Smooth muscle cell (in vitro differentiated cells): ENCODE results near the gene TRIM38. TPM values are rescaled to one million over a fixed set of nuclear protein-coding genes. Genes with fewer than 3 reads are reported as not detected.

Source experiments
- DNase-seq: peaks from one replicate; lab custom pipeline; 2025; ENCODE audit not compliant: unreplicated experiment; lab: John Stamatoyannopoulos, UW
- H2AFZ ChIP-seq: fragments of 200-600 bp; sonication (generic); 2 replicates; pipeline ENCODE4 v1.6.0; 2016; ENCODE audit warnings: antibody characterized with exemption, low read depth, mild to moderate bottlenecking
- H3F3A ChIP-seq: fragments of 200-600 bp; sonication (generic); 2 replicates; pipeline ENCODE4 v1.6.0; 2017; ENCODE audit warnings: antibody characterized with exemption, low read depth
- H3K27ac ChIP-seq: fragments of 200-600 bp; sonication (generic); 2 replicates; pipeline ENCODE4 v1.5.1; 2016; ENCODE audit warnings: low read depth, mild to moderate bottlenecking
- H3K27me3 ChIP-seq: fragments of 200-600 bp; sonication (generic); 2 replicates; pipeline ENCODE4 v1.6.1; 2016; ENCODE audit warnings: low read depth, mild to moderate bottlenecking
- H3K36me3 ChIP-seq: fragments of 200-600 bp; sonication (generic); 2 replicates; pipeline ENCODE4 v1.5.1; 2016; ENCODE audit warnings: low read depth
- H3K4me1 ChIP-seq: fragments of 200-600 bp; sonication (generic); 2 replicates; pipeline ENCODE4 v1.5.1; 2016; ENCODE audit warnings: low read depth
- H3K4me2 ChIP-seq: fragments of 200-600 bp; sonication (generic); 2 replicates; pipeline ENCODE4 v1.6.0; 2016; ENCODE audit warnings: mild to moderate bottlenecking
- H3K4me3 ChIP-seq: fragments of 200-600 bp; sonication (generic); 2 replicates; pipeline ENCODE4 v1.5.1; 2016; ENCODE audit warnings: mild to moderate bottlenecking
- H3K79me2 ChIP-seq: fragments of 200-600 bp; sonication (generic); 2 replicates; pipeline ENCODE4 v1.6.0; 2016; ENCODE audit warnings: low read depth, mild to moderate bottlenecking
- H3K9ac ChIP-seq: fragments of 200-600 bp; sonication (generic); 2 replicates; pipeline ENCODE4 v1.6.0; 2016; ENCODE audit warnings: low read depth
- H3K9me3 ChIP-seq: fragments of 200-600 bp; sonication (generic); replicated peaks from 2 replicates; pipeline ENCODE4 v1.5.1; 2016; ENCODE audit warnings: low read depth
- H4K20me1 ChIP-seq: fragments of 200-600 bp; sonication (generic); 2 replicates; pipeline ENCODE4 v1.6.0; 2016; ENCODE audit warnings: low read depth
- CTCF ChIP-seq: fragments of 200-600 bp; sonication (generic); IDR thresholded peaks from 2 replicates; pipeline ENCODE4 v1.5.1; 2017; ENCODE audit warnings: borderline replicate concordance, mild to moderate bottlenecking, antibody characterized with exemption; ENCODE audit not compliant: insufficient read depth, poor library complexity, severe bottlenecking
- WGBS: methylation state at CpG from one replicate; pipeline ENCODE4 v1.1.7; 2016; ENCODE audit warnings: low lambda C conversion rate; 5-methylcytosine and 5-hydroxymethylcytosine counted together
- polyA plus RNA-seq: library from polyadenylated mRNA; unstranded; fragments of >200 nt; fragmentation: Nextera tagmentation; extraction: Ambion mirVana; gene quantifications from 2 replicates; pipeline ENCODE4 v1.2.1, GENCODE V29; 2016
- total RNA-seq: library from RNA; depleted of rRNA; stranded (reverse); fragments of >200 nt; gene quantifications from 2 replicates; pipeline ENCODE4 v1.2.3, GENCODE V29; 2014

Gene TRIM38
- total and polyA plus RNA-seq, 2 experiments from 2014 or later, result 6.1 to 9.1 TPM

DNA sequence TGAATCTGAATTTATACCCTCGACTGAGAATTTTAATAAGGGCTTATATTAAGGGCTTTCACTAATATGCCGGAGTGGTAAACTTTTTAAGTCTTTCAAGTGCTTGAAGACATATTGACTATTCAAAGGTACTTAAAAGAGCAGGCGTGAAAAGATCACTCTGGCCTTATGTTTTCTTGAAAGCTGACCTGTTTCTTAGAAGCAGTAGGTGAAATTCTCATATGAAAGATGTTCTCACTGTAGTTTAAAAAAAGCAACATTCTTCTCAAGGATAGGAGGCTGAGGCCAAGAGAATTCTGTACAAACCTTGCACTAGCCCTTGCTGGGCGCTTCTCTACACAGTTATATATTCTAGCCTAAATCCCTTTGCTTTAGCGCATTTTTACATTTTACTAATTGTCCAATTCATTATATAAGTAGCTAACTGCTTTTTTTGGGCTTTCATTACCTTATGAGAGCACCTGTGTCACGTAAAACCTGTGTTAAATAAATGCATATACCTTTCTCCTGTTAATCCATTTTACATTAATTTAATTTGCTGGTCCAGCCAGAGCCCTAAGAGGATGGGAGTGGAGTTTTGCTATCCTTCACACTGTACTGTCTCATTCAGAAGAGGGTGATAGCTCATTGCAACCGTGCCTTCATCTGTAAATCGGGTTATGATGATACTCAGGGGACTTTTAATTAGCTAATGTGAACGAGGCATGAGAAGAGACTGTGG, 65.0 kb downstream of the TRIM38 start:
- Histone ChIP-seq H3K4me2 (peak overlapping the region; percentile 93), H2AFZ (peak overlapping the region; percentile 75), H3K36me3 (no peaks in the 10 kb centered on the region), H4K20me1 (no peaks in the 10 kb centered on the region), H3K4me1 (peaks cover 47% of the 10 kb centered on the region), H3K9ac (no peak overlapping the region), H3K79me2 (no peaks in the 10 kb centered on the region), H3K27me3 (no peaks in the 10 kb centered on the region), H3K9me3 (no peaks in the 10 kb centered on the region), H3F3A (peaks cover 19% of the 10 kb centered on the region), H3K27ac (peak overlapping the region; percentile 88), H3K4me3 (peak overlapping the region; percentile 67)
- 57% methylated on average over 9 of the region's 9 CpGs for WGBS
- DNase-seq, result no peak
- TF ChIP-seq CTCF, result no peak

DNA sequence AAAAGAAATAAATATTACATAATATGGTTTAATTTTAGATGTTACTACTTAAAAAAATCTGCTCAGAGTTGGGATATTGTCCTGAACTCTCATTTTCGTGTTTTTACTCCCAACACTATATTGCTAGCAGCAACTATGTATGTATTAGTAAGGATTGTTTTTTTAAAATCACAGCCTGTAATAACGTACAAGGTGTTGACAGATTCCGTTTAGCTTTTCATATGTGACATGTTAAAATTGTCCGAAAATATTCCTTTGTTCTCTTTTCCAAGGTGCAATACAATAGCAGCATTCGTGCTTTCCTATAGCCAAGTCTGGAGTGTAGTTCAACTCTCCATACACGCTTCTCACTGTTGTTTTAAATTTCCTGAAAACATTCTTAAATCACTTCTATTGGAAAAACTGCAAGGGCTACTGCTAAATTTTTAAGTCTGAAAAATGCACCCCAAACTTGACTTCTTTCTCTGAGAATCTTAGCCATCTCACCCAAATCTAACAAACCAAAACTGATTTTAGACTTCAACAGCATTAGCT, 65.7 kb downstream of the TRIM38 start:
- Histone ChIP-seq H3K36me3 (no peaks in the 10 kb centered on the region), H2AFZ (peak overlapping the region; percentile 92), H3K79me2 (no peaks in the 10 kb centered on the region), H3K4me1 (peaks cover 47% of the 10 kb centered on the region), H3K4me2 (peak overlapping the region; percentile 33), H3K9ac (no peak overlapping the region), H3K9me3 (no peaks in the 10 kb centered on the region), H3K4me3 (no peak overlapping the region), H3K27ac (peak overlapping the region; percentile 18), H4K20me1 (no peaks in the 10 kb centered on the region), H3F3A (peaks cover 19% of the 10 kb centered on the region), H3K27me3 (no peaks in the 10 kb centered on the region)
- DNase-seq, result no peak
- WGBS, result 70% methylated on average over 6 of the region's 6 CpGs
- TF ChIP-seq CTCF, result no peak

DNA sequence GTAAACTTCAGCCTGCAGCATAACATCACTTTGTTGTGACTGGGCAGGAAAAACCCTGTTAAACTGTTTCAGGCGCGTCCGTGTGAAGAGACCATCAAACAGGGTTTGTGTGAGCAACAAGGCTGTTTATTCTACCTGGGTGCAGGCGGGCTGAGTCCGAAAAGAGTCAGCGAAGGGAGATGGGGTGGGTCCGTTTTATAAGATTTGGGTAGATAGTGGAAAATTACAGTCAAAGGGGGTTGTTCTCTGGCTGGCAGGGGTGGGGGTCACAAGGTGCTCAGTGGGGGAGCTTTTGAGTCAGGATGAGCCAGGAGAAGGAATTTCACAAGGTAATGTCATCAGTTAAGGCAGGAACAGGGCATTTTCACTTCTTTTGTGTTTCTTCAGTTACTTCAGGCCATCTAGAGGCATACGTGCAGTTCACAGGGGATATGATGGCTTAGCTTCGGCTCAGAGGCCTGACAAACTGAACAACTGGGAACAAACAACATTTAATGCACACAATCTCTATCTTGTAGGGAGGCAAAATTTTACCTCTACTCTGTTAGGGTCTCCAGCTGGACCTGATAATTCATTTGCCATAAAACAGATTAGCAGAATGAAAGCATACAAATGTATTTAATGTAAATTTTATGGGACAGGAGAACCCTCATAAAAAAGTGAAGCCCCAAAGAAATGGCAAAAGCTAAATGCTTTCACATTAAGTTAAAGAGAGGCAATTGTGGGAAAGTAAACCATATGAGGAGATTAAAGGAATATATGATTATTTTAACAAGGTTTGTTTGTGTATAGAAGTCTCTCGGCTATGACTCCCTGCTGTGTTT, 66.4 kb downstream of the TRIM38 start:
- Histone ChIP-seq H3K9ac (no peak overlapping the region), H3K27ac (peak overlapping the region; percentile 18), H3K79me2 (no peaks in the 10 kb centered on the region), H2AFZ (peak overlapping the region; percentile 92), H3K27me3 (no peaks in the 10 kb centered on the region), H3K36me3 (no peaks in the 10 kb centered on the region), H4K20me1 (no peaks in the 10 kb centered on the region), H3K4me1 (peaks cover 50% of the 10 kb centered on the region), H3K4me3 (no peak overlapping the region), H3K9me3 (no peaks in the 10 kb centered on the region), H3K4me2 (peak overlapping the region; percentile 33), H3F3A (peaks cover 20% of the 10 kb centered on the region)
- DNase-seq, result no peak
- 20% methylated on average over 10 of the region's 10 CpGs for WGBS
- no peak for TF ChIP-seq CTCF
